H1 (cell line): ENCODE data around the gene NXPH4. TPM values are rescaled to one million over a fixed set of nuclear protein-coding genes. Genes with fewer than 3 reads are reported as not detected.

Source experiments
- CTCF ChIA-PET: fragments of 300-600 bp; sonication (Branson Sonifier 250); formaldehyde crosslinking; loops from one replicate; lab custom pipeline; 2021; ENCODE audit not compliant: partially characterized antibody; lab: Charles Lee
- POLR2A ChIA-PET: fragments of 300-600 bp; sonication (Branson Sonifier 250); formaldehyde crosslinking; loops from one replicate; lab custom pipeline; 2021; ENCODE audit warnings: inconsistent platforms; ENCODE audit not compliant: partially characterized antibody; lab: Charles Lee
- DNase-seq, 2 experiments: peaks; one replicate each; pipeline versions ENCODE4 v3.0.0 to v3.0.0-alpha.2; 2010 to 2022; ENCODE audit warnings: low spot score in 2 of 2, low read depth in 1 of 2, mixed read lengths in 1 of 2
- FAIRE-seq: peaks from 2 replicates; lab custom pipeline; 2011; peaks lifted over from hg19 to GRCh38; lab: Jason Lieb, UNC
- H2AFZ ChIP-seq: 2 replicates; pipeline ENCODE4 v1.8.1; 2012; ENCODE audit warnings: low read length, inconsistent platforms
- H2AK5ac ChIP-seq: 2 replicates; pipeline ENCODE4 v1.6.1; 2013; ENCODE audit warnings: low read depth, low read length
- H2BK120ac ChIP-seq: replicated peaks from 2 replicates; pipeline ENCODE3; 2013; ENCODE audit warnings: low read depth, low read length, inconsistent platforms
- H2BK12ac ChIP-seq: 2 replicates; pipeline ENCODE4 v1.6.1; 2013; ENCODE audit warnings: low read depth, low read length
- H2BK15ac ChIP-seq: 2 replicates; pipeline ENCODE4 v1.6.1; 2013; ENCODE audit warnings: low read length
- H2BK20ac ChIP-seq: 2 replicates; pipeline ENCODE4 v1.6.1; 2013; ENCODE audit warnings: low read length
- H2BK5ac ChIP-seq: 2 replicates; pipeline ENCODE4 v1.6.1; 2013; ENCODE audit warnings: low read depth, low read length
- H3K14ac ChIP-seq: 2 replicates; pipeline ENCODE4 v1.6.1; 2013; ENCODE audit warnings: inconsistent platforms; ENCODE audit not compliant: insufficient read length
- H3K18ac ChIP-seq: 2 replicates; pipeline ENCODE4 v1.6.1; 2013; ENCODE audit warnings: low read length; ENCODE audit errors: extremely low read depth
- H3K23ac ChIP-seq: 2 replicates; pipeline ENCODE4 v1.6.1; 2013; ENCODE audit warnings: inconsistent platforms; ENCODE audit not compliant: insufficient read length
- H3K23me2 ChIP-seq: 2 replicates; pipeline ENCODE4 v1.6.1; 2013; ENCODE audit warnings: low read depth, low read length
- H3K27ac ChIP-seq: 2 replicates; pipeline ENCODE4 v1.6.1; 2011; ENCODE audit warnings: low read depth, low read length, inconsistent platforms
- H3K27me3 ChIP-seq, 4 experiments: replicated peaks in 1 of 4; 1 replicate in 1 of 4; 2 replicates in 3 of 4; pipeline versions ENCODE4 v1.6.1 to v1.8.1; 2011 to 2013; ENCODE audit warnings: low read length in 3 of 4, mild to moderate bottlenecking in 3 of 4, inconsistent platforms in 2 of 4, mixed read lengths in 2 of 4, moderate library complexity in 1 of 4; ENCODE audit not compliant: control insufficient read depth in 3 of 4, insufficient read depth in 3 of 4; ENCODE audit errors: extremely low read depth in 1 of 4
- H3K36me3 ChIP-seq, 4 experiments: 2 replicates each; pipeline versions ENCODE4 v1.6.1 to v1.8.1; 2011 to 2013; ENCODE audit warnings: mild to moderate bottlenecking in 4 of 4, low read length in 3 of 4, moderate library complexity in 2 of 4, control low read depth in 1 of 4, inconsistent platforms in 1 of 4; ENCODE audit not compliant: insufficient read depth in 4 of 4, control insufficient read depth in 2 of 4
- H3K4ac ChIP-seq: replicated peaks from 2 replicates; pipeline ENCODE3; 2013; ENCODE audit warnings: low read length, low read depth, mixed read lengths, inconsistent platforms; ENCODE audit not compliant: insufficient read length
- H3K4me1 ChIP-seq, 4 experiments: replicated peaks in 1 of 4; 1 replicate in 1 of 4; 2 replicates in 3 of 4; pipeline versions ENCODE4 v1.6.1 to v1.8.1; 2011 to 2013; ENCODE audit warnings: low read length in 3 of 4, inconsistent platforms in 2 of 4, mixed read lengths in 1 of 4; ENCODE audit not compliant: insufficient read depth in 4 of 4, control insufficient read depth in 3 of 4
- H3K4me2 ChIP-seq, 2 experiments: 2 replicates each; pipeline versions ENCODE4 v1.6.1 to v1.8.1; 2011 to 2013; ENCODE audit warnings: low read depth in 2 of 2, low read length in 2 of 2, control low read depth in 1 of 2, inconsistent platforms in 1 of 2, mild to moderate bottlenecking in 1 of 2; ENCODE audit not compliant: insufficient read depth in 1 of 2
- H3K4me3 ChIP-seq, 4 experiments: fragments of 200-600, 300-600 bp in 1 of 4; sonication (generic), shearing (Covaris generic), sonication (Bioruptor Twin) in 1 of 4; 2 replicates each; pipeline versions ENCODE4 v1.5.1 to v1.8.1; 2011 to 2016; ENCODE audit warnings: low read length in 4 of 4, low read depth in 3 of 4, control low read depth in 2 of 4, inconsistent platforms in 2 of 4, mild to moderate bottlenecking in 2 of 4, mixed read lengths in 1 of 4, moderate library complexity in 1 of 4; ENCODE audit not compliant: insufficient read depth in 2 of 4; ENCODE audit errors: extremely low read depth in 1 of 4
- H3K56ac ChIP-seq: replicated peaks from 2 replicates; pipeline ENCODE3; 2013; ENCODE audit warnings: low read depth, mild to moderate bottlenecking, mixed read lengths, low read length, inconsistent platforms; ENCODE audit not compliant: insufficient read length
- H3K79me1 ChIP-seq: 2 replicates; pipeline ENCODE4 v1.6.1; 2013; ENCODE audit warnings: low read depth, low read length, control low read depth
- H3K79me2 ChIP-seq, 2 experiments: 2 replicates each; pipeline versions ENCODE4 v1.6.1 to v1.8.1; 2012 to 2013; ENCODE audit warnings: low read length in 2 of 2, mild to moderate bottlenecking in 2 of 2, inconsistent platforms in 1 of 2; ENCODE audit not compliant: insufficient read depth in 2 of 2, control insufficient read depth in 1 of 2
- H3K9ac ChIP-seq, 4 experiments: replicated peaks in 1 of 4; 1 replicate in 1 of 4; 2 replicates in 3 of 4; pipeline versions ENCODE4 v1.6.1 to v1.8.1; 2011 to 2013; ENCODE audit warnings: low read depth in 3 of 4, low read length in 3 of 4, control low read depth in 2 of 4, mild to moderate bottlenecking in 2 of 4, moderate library complexity in 2 of 4, inconsistent platforms in 1 of 4; ENCODE audit errors: extremely low read depth in 1 of 4
- H3K9me3 ChIP-seq, 2 experiments: 2 replicates each; pipeline versions ENCODE4 v1.6.1 to v1.8.1; 2012 to 2013; ENCODE audit warnings: mild to moderate bottlenecking in 2 of 2, moderate library complexity in 2 of 2, control low read depth in 1 of 2, inconsistent platforms in 1 of 2, low read depth in 1 of 2, low read length in 1 of 2, mixed read lengths in 1 of 2; ENCODE audit not compliant: insufficient read depth in 2 of 2
- H4K20me1 ChIP-seq, 2 experiments: replicated peaks in 1 of 2; 2 replicates each; pipeline versions ENCODE3 to v1.8.1; 2011 to 2013; ENCODE audit warnings: inconsistent platforms in 2 of 2, low read length in 2 of 2, mild to moderate bottlenecking in 1 of 2; ENCODE audit not compliant: insufficient read depth in 2 of 2, control insufficient read depth in 1 of 2
- H4K5ac ChIP-seq: 2 replicates; pipeline ENCODE4 v1.6.1; 2013; ENCODE audit warnings: low read length, low read depth, mixed read lengths, inconsistent platforms; ENCODE audit not compliant: insufficient read length
- H4K8ac ChIP-seq: 2 replicates; pipeline ENCODE4 v1.8.0; 2013; ENCODE audit warnings: mild to moderate bottlenecking, moderate library complexity, low read length, inconsistent platforms; ENCODE audit not compliant: insufficient read depth; ENCODE audit errors: extremely low read depth
- H4K91ac ChIP-seq: replicated peaks from 2 replicates; pipeline ENCODE3; 2013; ENCODE audit warnings: low read length, mixed read lengths, inconsistent platforms; ENCODE audit not compliant: insufficient read length
- BCL11A ChIP-seq, 2 experiments: IDR thresholded peaks; one replicate each; pipeline ENCODE4 v1.6.1; 2011; ENCODE audit warnings: low read depth in 2 of 2, low read length in 2 of 2, mild to moderate bottlenecking in 2 of 2
- CEBPB ChIP-seq: IDR thresholded peaks from 2 replicates; pipeline ENCODE4 v1.6.1; 2012; ENCODE audit warnings: low read depth, low read length
- CHD1 ChIP-seq: IDR thresholded peaks from 2 replicates; pipeline ENCODE4 v1.6.1; 2012; ENCODE audit warnings: low read depth, low read length, improper control_type of control experiment
- CREB1 ChIP-seq: IDR thresholded peaks from 2 replicates; pipeline ENCODE4 v1.6.1; 2012; ENCODE audit warnings: inconsistent platforms
- GABPA ChIP-seq: IDR thresholded peaks from 2 replicates; pipeline ENCODE4 v1.6.1; 2011; ENCODE audit warnings: mild to moderate bottlenecking, low read length, moderate library complexity, borderline replicate concordance; ENCODE audit not compliant: insufficient read depth
- JUND ChIP-seq: IDR thresholded peaks from 2 replicates; pipeline ENCODE4 v1.6.1; 2011; ENCODE audit warnings: mild to moderate bottlenecking, improper control_type of control experiment, low read length
- POU5F1 ChIP-seq: IDR thresholded peaks from 2 replicates; pipeline ENCODE4 v1.6.1; 2011; ENCODE audit warnings: low read depth, mild to moderate bottlenecking, low read length, moderate library complexity
- RXRA ChIP-seq: IDR thresholded peaks from 2 replicates; pipeline ENCODE4 v1.6.1; 2011; ENCODE audit warnings: low read depth, mild to moderate bottlenecking, low read length, moderate library complexity; ENCODE audit not compliant: insufficient read depth
- SAP30 ChIP-seq: fragments of 300-600 bp; sonication (generic); IDR thresholded peaks from 2 replicates; pipeline ENCODE4 v1.7.1; 2012; ENCODE audit warnings: low read length, moderate library complexity, mild to moderate bottlenecking, inconsistent platforms; ENCODE audit not compliant: insufficient read depth, insufficient replicate concordance
- WGBS, 2 experiments: shearing (Covaris generic) in 1 of 2; methylation state at CpG; one replicate each; pipeline versions ENCODE4 v1.1.6 to v1.1.7; 2013 to 2015; ENCODE audit warnings: low lambda C conversion rate in 2 of 2, mixed read lengths in 2 of 2, inconsistent platforms in 1 of 2, low coverage in 1 of 2, missing lambda C conversion rate in 1 of 2; ENCODE audit not compliant: insufficient replicate concordance in 2 of 2, insufficient coverage in 1 of 2, insufficient read length in 1 of 2; ENCODE audit errors: extremely low coverage in 1 of 2, missing lambda C conversion rate in 1 of 2; 5-methylcytosine and 5-hydroxymethylcytosine counted together
- polyA plus RNA-seq, 7 experiments: library from polyadenylated mRNA; depleted of rRNA in 3 of 7; stranded (reverse) in 5 of 7; unstranded in 2 of 7; fragments of >200 nt in 5 of 7; fragments of 200-250 nt in 2 of 7; gene quantifications; 1 replicate in 5 of 7; 2 replicates in 1 of 7; 4 replicates in 1 of 7; pipeline versions ENCODE4 v1.2.1 to v1.2.3, GENCODE V29; 2011 to 2013; ENCODE audit warnings: missing spikeins in 2 of 7, mixed read lengths in 2 of 7
- total RNA-seq: library from RNA; stranded (reverse); fragmentation: NEBNext Ultra II Directional; extraction: Animal tissue kit (Norgen Biotek cat#: 25700); gene quantifications from 2 replicates; pipeline ENCODE4 v1.2.1, GENCODE V29; 2021
- TF ChIP-seq, protein P1 (sequence below): IDR thresholded peaks from 2 replicates; pipeline ENCODE4 v1.6.1; 2012; ENCODE audit warnings: low read length, inconsistent platforms

Gene NXPH4
- total and polyA plus RNA-seq, 2 of the 8 experiments (the other 6 are each of a cell fraction or from before 2014, with no cell fraction given): 0.92 to 1.7 TPM

DNA sequence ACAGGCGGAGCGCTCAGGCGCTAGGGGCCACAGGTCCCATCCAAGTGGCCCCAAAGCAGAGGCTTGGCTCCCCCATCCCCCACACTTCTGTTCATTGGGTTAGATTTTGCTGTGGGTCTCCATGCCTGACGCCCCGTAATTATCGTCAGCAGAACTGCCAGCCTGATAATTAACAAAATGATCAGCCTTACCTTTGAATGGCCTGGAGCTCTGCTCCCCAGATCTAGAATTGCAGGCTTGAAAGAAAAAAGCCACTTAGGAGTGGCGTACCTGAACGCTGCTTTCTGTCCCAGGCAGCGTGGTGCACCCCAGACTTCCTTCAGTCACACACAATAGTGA lies 40.5 kb upstream of the NXPH4 start:
- Histone ChIP-seq H2BK120ac (no peak overlapping the region), H4K91ac (no peak overlapping the region), H2AFZ (no peak overlapping the region), H2BK15ac (no peak overlapping the region), H2AK5ac (no peak overlapping the region), H3K4me2 (no peak overlapping the region), H3K14ac (no peak overlapping the region)
- no peak for DNase-seq
- 92% methylated on average over 9 of the region's 9 CpGs; no CpG with 5 or more reads in 1 of the 2 experiments for WGBS, 2 experiments
- no peak for TF ChIP-seq RXRA
- no peak for TF ChIP-seq CHD1
- no peak for TF ChIP-seq CEBPB
- no peak for TF ChIP-seq BCL11A (IDR thresholded peaks at IDR 0.05; ENCODE audit: low read depth in 2 of 2, low read length in 2 of 2)
- no peak for TF ChIP-seq CREB1
- no peak for TF ChIP-seq GABPA
- no peak for TF ChIP-seq JUND
- TF ChIP-seq, protein P1, sequence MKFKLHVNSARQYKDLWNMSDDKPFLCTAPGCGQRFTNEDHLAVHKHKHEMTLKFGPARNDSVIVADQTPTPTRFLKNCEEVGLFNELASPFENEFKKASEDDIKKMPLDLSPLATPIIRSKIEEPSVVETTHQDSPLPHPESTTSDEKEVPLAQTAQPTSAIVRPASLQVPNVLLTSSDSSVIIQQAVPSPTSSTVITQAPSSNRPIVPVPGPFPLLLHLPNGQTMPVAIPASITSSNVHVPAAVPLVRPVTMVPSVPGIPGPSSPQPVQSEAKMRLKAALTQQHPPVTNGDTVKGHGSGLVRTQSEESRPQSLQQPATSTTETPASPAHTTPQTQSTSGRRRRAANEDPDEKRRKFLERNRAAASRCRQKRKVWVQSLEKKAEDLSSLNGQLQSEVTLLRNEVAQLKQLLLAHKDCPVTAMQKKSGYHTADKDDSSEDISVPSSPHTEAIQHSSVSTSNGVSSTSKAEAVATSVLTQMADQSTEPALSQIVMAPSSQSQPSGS: no peak
- no peak for TF ChIP-seq POU5F1
- TF ChIP-seq SAP30: no peak
- TF ChIP-seq, all 59 proteins: peak for 0
- no peak for FAIRE-seq
- Histone ChIP-seq H3K23me2 (no peaks in the 10 kb centered on the region), H3K9ac (no peak overlapping the region), H4K20me1 (peaks cover 4 to 19% of the 10 kb centered on the region in 2 experiments), H3K4ac (no peak overlapping the region), H3K23ac (no peak overlapping the region), H3K18ac (no peak overlapping the region), H3K56ac (no peak overlapping the region), H3K27me3 (no peaks in the 10 kb centered on the region), H2BK12ac (no peak overlapping the region), H3K27ac (no peak overlapping the region), H4K5ac (no peak overlapping the region), H3K36me3 (peaks cover 36 to 67% (median 57%) of the 10 kb centered on the region in 4 experiments), H3K4me3 (no peak overlapping the region), H3K9me3 (no peaks in the 10 kb centered on the region), H3K79me2 (no peaks in the 10 kb centered on the region), H3K79me1 (no peaks in the 10 kb centered on the region), H2BK20ac (no peak overlapping the region), H3K4me1 (no peaks in the 10 kb centered on the region), H2BK5ac (no peak overlapping the region), H4K8ac (no peak overlapping the region)
- CTCF ChIA-PET: interaction anchor here (0.7 to 21.9 kb wide), 38 partner anchors 9 to 435 kb away, joined by 3 to 389 read pairs (median 4); partner anchors contain the start of genes DCTN2, LRP1, LRP1-AS and SHMT2
- POLR2A ChIA-PET: interaction anchor here (0.6 to 9.9 kb wide), 22 partner anchors 10 to 344 kb away, joined by 3 to 91 read pairs (median 4); partner anchors contain the start of genes DDIT3, LRP1, LRP1-AS and SHMT2
